Mucosa of stomach (tissue), 1 donor: ENCODE data around the gene TUT7.

Experiments used
- H3K27me3 ChIP-seq: one replicate; pipeline ENCODE4 v1.7.0; 2013; ENCODE audit warnings: mild to moderate bottlenecking, low read length; ENCODE audit not compliant: control insufficient read depth, insufficient read depth
- H3K36me3 ChIP-seq: one replicate; pipeline ENCODE4 v1.7.0; 2013; ENCODE audit warnings: low read length; ENCODE audit not compliant: control insufficient read depth, insufficient read depth
- H3K4me1 ChIP-seq: one replicate; pipeline ENCODE4 v1.7.0; 2013; ENCODE audit warnings: mild to moderate bottlenecking, low read length; ENCODE audit not compliant: control insufficient read depth, insufficient read depth
- H3K4me3 ChIP-seq: one replicate; pipeline ENCODE4 v1.7.0; 2013; ENCODE audit warnings: low read length
- H3K9ac ChIP-seq: one replicate; pipeline ENCODE4 v1.7.0; 2013; ENCODE audit warnings: mild to moderate bottlenecking, low read length, moderate library complexity
- H3K9me3 ChIP-seq: one replicate; pipeline ENCODE4 v1.7.0; 2013; ENCODE audit warnings: mild to moderate bottlenecking, low read length, moderate library complexity; ENCODE audit not compliant: control insufficient read depth
- donor health status: Pancreatic carcinoma.

The TUT7 gene

DNA sequence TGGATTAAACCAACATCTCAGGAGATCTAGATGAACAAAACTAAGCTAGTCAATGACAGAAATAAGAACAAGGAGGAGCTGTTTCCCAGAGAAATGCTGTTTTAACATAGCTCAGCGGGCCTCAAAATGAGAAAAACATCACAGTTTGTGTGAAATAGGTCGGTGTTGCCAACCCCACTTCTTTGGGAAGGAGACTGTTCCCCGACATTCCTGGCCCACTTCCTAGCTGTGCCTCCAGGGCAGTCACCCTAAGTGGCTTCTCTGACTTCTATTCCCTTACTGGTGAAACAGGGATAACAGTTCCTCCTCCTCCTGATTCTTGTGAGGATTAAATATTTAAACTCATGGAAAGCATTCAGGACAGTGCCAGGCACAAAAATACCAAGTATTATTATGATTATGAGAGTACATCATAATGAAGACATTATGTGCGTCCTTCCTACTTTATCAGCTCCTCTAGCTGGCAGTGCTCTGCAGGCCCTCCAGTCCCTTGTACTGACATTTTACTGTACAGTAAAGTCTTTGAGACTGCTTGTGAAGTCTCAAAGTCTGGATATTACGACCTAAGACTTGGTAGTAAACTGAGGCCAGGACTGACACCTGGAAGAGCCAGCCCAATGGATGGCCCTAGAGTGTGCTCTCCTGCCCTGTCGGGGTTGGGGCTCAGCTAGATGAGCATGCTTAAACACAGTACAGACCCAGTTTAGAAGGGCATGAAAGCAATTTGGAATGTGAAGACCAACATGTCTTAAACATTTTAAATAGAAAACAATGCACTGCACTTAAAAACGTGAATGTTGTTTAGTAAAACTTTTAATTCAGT, 79.2 kb downstream of the TUT7 start:
- Histone ChIP-seq H3K9ac (no peak overlapping the region), H3K9me3 (no peaks in the 10 kb centered on the region), H3K4me1 (no peaks in the 10 kb centered on the region), H3K36me3 (no peaks in the 10 kb centered on the region), H3K27me3 (no peaks in the 10 kb centered on the region), H3K4me3 (no peak overlapping the region)

- H3K9ac ChIP-seq = no peak overlapping the region
- no peaks in the 10 kb centered on the region for H3K36me3 ChIP-seq
- no peaks in the 10 kb centered on the region for H3K4me1 ChIP-seq
- H3K4me3 ChIP-seq = no peak overlapping the region
- H3K27me3 ChIP-seq = no peaks in the 10 kb centered on the region
- no peaks in the 10 kb centered on the region for H3K9me3 ChIP-seq
Measured at GRCh38 chr9:86272221-86272620, 82.0 kb downstream of the TUT7 start.

DNA sequence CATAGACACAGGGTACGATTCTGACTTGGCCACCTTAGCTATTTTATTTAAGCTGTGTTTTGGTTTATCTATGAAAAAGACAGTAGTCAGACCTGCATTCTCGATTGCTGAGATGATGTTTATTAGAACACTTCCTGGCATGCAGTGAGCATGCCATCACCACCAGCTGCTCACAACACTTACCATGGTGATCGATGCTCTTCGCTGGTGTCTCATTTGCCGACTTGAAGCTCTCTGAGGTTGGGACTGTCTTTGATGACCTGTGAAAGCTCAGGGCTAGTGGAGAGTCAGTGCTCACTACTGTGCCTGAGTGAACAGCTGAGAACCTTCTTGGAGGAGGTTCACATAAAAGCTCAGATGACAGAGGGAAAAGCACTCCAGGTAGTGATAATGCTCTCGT, 90.3 kb downstream of the TUT7 start:
- H3K4me3 ChIP-seq = no peak overlapping the region
- no peaks in the 10 kb centered on the region for H3K4me1 ChIP-seq
- no peaks in the 10 kb centered on the region for H3K36me3 ChIP-seq

DNA sequence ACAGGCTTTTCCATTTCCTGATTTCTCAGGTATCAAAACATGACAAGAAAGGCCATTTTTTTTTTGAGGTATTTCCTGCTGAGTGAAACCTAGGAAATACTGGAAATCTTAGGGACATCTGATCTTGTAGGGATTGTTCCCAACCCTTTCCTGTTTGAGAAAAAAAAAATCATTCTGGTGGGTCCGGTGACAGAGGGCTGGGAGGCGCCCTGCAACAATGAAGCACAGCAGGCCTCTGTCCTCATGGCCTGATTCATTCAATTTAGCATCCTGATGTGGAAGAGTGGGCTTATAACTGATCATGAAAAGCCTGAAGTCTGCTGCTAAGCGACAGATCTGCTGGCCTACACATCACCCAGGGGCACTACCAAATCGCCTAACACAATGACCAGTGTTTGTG, 91.7 kb downstream of the TUT7 start:
- H3K9me3 ChIP-seq = no peaks in the 10 kb centered on the region
- H3K9ac ChIP-seq = no peak overlapping the region
- no peaks in the 10 kb centered on the region for H3K36me3 ChIP-seq
- H3K27me3 ChIP-seq = no peaks in the 10 kb centered on the region
- no peaks in the 10 kb centered on the region for H3K4me1 ChIP-seq
- no peak overlapping the region for H3K4me3 ChIP-seq

More for the DNA sequence above, 90.3 kb downstream of the TUT7 start:
- Histone ChIP-seq H3K9me3 (no peaks in the 10 kb centered on the region), H3K27me3 (no peaks in the 10 kb centered on the region), H3K9ac (no peak overlapping the region)

- no peaks in the 10 kb centered on the region for H3K27me3 ChIP-seq
- no peak within 1 kb of the TSS for H3K4me3 ChIP-seq
- no peak within 1 kb of the TSS for H3K9ac ChIP-seq
- H3K36me3 ChIP-seq = no peaks in the 10 kb centered on the region
- H3K4me1 ChIP-seq = no peaks in the 10 kb centered on the region
- H3K9me3 ChIP-seq = no peaks in the 10 kb centered on the region
Measured at GRCh38 chr9:86259557-86259956, 94.7 kb downstream of the TUT7 start, which contains the start of gene C9orf153. Gene C9orf153 (minus strand): TSS chr9:86259657. CDS start chr9:86229603, 30,054 bp downstream.

GRCh38 chr9:86257391-86257790, 96.8 kb downstream of the TUT7 start:
- H3K27me3 ChIP-seq = no peaks in the 10 kb centered on the region
- H3K4me3 ChIP-seq = no peak overlapping the region
- no peak overlapping the region for H3K9ac ChIP-seq
- H3K4me1 ChIP-seq = no peaks in the 10 kb centered on the region
- no peaks in the 10 kb centered on the region for H3K36me3 ChIP-seq
- no peaks in the 10 kb centered on the region for H3K9me3 ChIP-seq

DNA sequence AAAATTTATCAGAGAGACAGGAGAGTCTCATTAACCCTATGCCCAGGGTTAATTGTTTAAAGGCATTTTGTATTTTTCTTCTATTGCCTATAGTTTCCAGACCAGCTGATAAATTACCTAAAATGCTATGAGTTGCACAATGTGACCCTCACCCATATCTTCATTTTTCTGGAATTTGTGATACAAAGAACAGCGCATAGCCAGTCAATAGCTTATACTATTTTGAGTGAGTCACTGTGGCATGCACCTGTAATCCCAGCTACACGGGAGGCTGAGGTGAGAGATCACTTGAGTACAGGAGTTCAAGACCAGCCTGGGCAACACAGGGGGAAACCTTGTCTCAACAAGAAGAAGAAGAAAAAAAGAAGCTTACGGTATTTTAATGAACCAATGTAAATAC, 97.6 kb downstream of the TUT7 start:
- no peaks in the 10 kb centered on the region for H3K9me3 ChIP-seq
- H3K36me3 ChIP-seq = no peaks in the 10 kb centered on the region
- H3K27me3 ChIP-seq = no peaks in the 10 kb centered on the region
- H3K4me3 ChIP-seq = no peak overlapping the region
- H3K9ac ChIP-seq = no peak overlapping the region
- H3K4me1 ChIP-seq = no peaks in the 10 kb centered on the region

DNA sequence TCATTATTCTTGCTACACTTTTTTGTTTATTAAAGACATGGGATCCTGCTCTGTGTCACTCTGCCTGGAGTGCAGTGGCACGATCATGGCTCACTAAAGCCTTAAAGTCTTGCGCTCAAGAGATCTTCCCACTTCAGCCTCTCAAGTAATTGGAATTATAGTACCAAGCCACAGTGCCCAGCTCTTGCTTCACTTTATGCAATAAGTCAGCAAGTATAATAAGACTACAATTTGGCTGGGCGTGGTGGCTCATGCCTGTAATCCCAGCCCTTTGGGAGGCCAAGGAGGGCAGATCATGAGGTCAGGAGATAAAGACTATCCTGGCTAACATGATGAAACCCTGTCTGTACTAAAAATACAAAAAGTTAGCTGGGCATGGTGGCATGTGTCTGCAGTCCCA, 100.6 kb downstream of the TUT7 start:
- Histone ChIP-seq H3K9ac (no peak overlapping the region), H3K9me3 (no peaks in the 10 kb centered on the region), H3K4me3 (no peak overlapping the region), H3K27me3 (no peaks in the 10 kb centered on the region), H3K36me3 (no peaks in the 10 kb centered on the region), H3K4me1 (no peaks in the 10 kb centered on the region)

- H3K9ac ChIP-seq = no peak overlapping the region
- H3K27me3 ChIP-seq = no peaks in the 10 kb centered on the region
- H3K9me3 ChIP-seq = no peaks in the 10 kb centered on the region
- H3K4me1 ChIP-seq = no peaks in the 10 kb centered on the region
- H3K36me3 ChIP-seq = no peaks in the 10 kb centered on the region
- H3K4me3 ChIP-seq = no peak overlapping the region
Measured at GRCh38 chr9:86252870-86253269, 101.3 kb downstream of the TUT7 start.

- Histone ChIP-seq H3K4me3 (no peak overlapping the region), H3K9ac (no peak overlapping the region)
Measured at GRCh38 chr9:86250123-86250522, 104.1 kb downstream of the TUT7 start.

GRCh38 chr9:86248746-86249145, 105.5 kb downstream of the TUT7 start:
- Histone ChIP-seq H3K9ac (no peak overlapping the region), H3K27me3 (no peaks in the 10 kb centered on the region), H3K9me3 (no peaks in the 10 kb centered on the region), H3K4me1 (no peaks in the 10 kb centered on the region), H3K4me3 (no peak overlapping the region), H3K36me3 (no peaks in the 10 kb centered on the region)

More at GRCh38 chr9:86250123-86250522, 104.1 kb downstream of the TUT7 start:
- no peaks in the 10 kb centered on the region for H3K36me3 ChIP-seq
- H3K4me1 ChIP-seq = no peaks in the 10 kb centered on the region
- no peaks in the 10 kb centered on the region for H3K9me3 ChIP-seq
- H3K27me3 ChIP-seq = no peaks in the 10 kb centered on the region

DNA sequence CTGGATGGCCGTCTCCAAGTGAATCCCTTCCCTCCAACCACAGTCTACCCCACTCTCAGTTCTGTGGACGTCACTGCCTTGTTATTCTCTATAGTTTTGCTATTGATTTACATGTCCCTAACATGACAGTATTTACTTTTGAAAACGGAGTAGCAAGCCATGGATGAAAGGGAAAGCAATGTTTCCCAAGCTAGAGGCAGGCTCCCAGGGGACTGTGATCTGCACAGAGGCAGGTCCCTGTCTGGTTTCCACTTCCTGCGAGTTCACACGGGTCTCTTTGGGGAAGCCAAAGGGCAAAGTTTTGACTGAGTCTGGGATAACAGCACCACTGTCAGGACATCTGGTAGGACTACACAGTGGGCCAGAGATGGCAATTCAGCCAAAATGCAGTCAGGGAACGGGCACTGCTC, 107.5 kb downstream of the TUT7 start:
- H3K9me3 ChIP-seq = no peaks in the 10 kb centered on the region
- no peak overlapping the region for H3K4me3 ChIP-seq
- no peaks in the 10 kb centered on the region for H3K27me3 ChIP-seq
- no peaks in the 10 kb centered on the region for H3K36me3 ChIP-seq
- H3K4me1 ChIP-seq = no peaks in the 10 kb centered on the region
- no peak overlapping the region for H3K9ac ChIP-seq
